Karpas-422 (cell line): Measurements from ENCODE around the gene GABBR2. TPM values are rescaled to one million over a fixed set of nuclear protein-coding genes. Genes with fewer than 3 reads are reported as not detected.
A peak's percentile ranks its signal among the peaks of the same experiment; 100 is the strongest.

ENCODE experiments used
- DNase-seq: peaks from one replicate; pipeline ENCODE4 v3.0.0-alpha.2; 2015
- H2AFZ ChIP-seq: fragments of 200-600 bp; sonication (generic); 2 replicates; pipeline ENCODE4 v1.6.1; 2014; ENCODE audit warnings: antibody characterized with exemption, low read length, mixed read lengths
- H3K27ac ChIP-seq: fragments of 200-600 bp; sonication (generic); 2 replicates; pipeline ENCODE4 v1.5.1; 2014; ENCODE audit warnings: mild to moderate bottlenecking, low read length, moderate library complexity
- H3K27me3 ChIP-seq: fragments of 200-600 bp; sonication (generic); 2 replicates; pipeline ENCODE4 v1.6.1; 2014; ENCODE audit warnings: low read length, mixed read lengths
- H3K36me3 ChIP-seq: fragments of 200-600 bp; sonication (generic); 2 replicates; pipeline ENCODE4 v1.6.1; 2014; ENCODE audit warnings: low read length, mixed read lengths; ENCODE audit not compliant: insufficient read depth
- H3K4me1 ChIP-seq: fragments of 200-600 bp; sonication (generic); 2 replicates; pipeline ENCODE4 v1.6.1; 2014; ENCODE audit warnings: mild to moderate bottlenecking, low read length, mixed read lengths
- H3K4me2 ChIP-seq: fragments of 200-600 bp; sonication (generic); 2 replicates; pipeline ENCODE4 v1.6.1; 2014; ENCODE audit warnings: low read length, low read depth, mild to moderate bottlenecking; ENCODE audit not compliant: poor library complexity, severe bottlenecking
- H3K4me3 ChIP-seq: fragments of 200-600 bp; sonication (generic); 2 replicates; pipeline ENCODE4 v1.5.1; 2014; ENCODE audit warnings: mild to moderate bottlenecking, antibody characterized with exemption, low read length, mixed read lengths
- H3K79me2 ChIP-seq: fragments of 200-600 bp; sonication (generic); 2 replicates; pipeline ENCODE4 v1.6.1; 2014; ENCODE audit warnings: mild to moderate bottlenecking, low read length, mixed read lengths
- H3K9ac ChIP-seq: fragments of 200-600 bp; sonication (generic); 2 replicates; pipeline ENCODE4 v1.6.0; 2014; ENCODE audit warnings: low read length
- H3K9me2 ChIP-seq: fragments of 200-600 bp; sonication (generic), shearing (Covaris generic); replicated peaks from 2 replicates; pipeline ENCODE4 v1.6.0; 2014; ENCODE audit warnings: mild to moderate bottlenecking, low read length, moderate library complexity; ENCODE audit not compliant: insufficient read depth
- H3K9me3 ChIP-seq: fragments of 300-700, 200-600 bp; sonication (generic); 2 replicates; pipeline ENCODE4 v1.6.1; 2014; ENCODE audit warnings: low read length, mixed read lengths
- H4K20me1 ChIP-seq: fragments of 200-600 bp; sonication (generic); 2 replicates; pipeline ENCODE4 v1.6.1; 2014; ENCODE audit warnings: mild to moderate bottlenecking, antibody characterized with exemption, low read length, low read depth; ENCODE audit not compliant: insufficient read depth
- total RNA-seq: library from RNA; depleted of rRNA; stranded (reverse); fragments of >200 nt; shearing (Covaris generic); gene quantifications from 2 replicates; pipeline ENCODE4 v1.2.3, GENCODE V29; 2014; ENCODE audit warnings: low replicate concordance

GABBR2 gene
- total RNA-seq, 1 experiment from 2014 or later, result 0.30 TPM

DNA sequence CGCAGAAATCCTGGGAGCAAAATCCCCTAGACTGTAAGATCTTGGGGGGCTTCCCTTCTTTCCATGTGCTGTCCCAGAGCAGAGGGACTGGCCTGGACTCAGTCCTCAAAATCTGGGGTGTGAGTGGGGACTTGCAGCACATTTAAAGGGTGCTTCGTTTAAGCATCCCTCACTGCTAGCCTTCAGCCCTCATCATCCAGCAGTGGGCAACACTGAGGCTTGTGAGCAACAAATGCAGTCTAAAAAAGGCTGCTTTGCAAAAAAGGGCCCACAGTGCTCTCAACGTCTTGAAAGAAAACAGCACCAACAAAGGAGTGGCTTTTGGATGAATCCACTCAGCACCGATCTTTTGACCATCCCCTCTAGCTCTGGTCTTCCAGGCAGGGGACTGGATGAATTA is 325.0 kb downstream of the GABBR2 start:
- Histone ChIP-seq H3K4me1 (peaks cover 18% of the 10 kb centered on the region), H3K79me2 (no peaks in the 10 kb centered on the region), H3K4me3 (no peak overlapping the region), H3K27ac (no peak overlapping the region), H3K9ac (no peak overlapping the region), H3K36me3 (no peaks in the 10 kb centered on the region), H3K27me3 (no peaks in the 10 kb centered on the region), H3K4me2 (no peak overlapping the region), H2AFZ (no peak overlapping the region), H3K9me3 (no peaks in the 10 kb centered on the region), H3K9me2 (no peaks in the 10 kb centered on the region), H4K20me1 (no peaks in the 10 kb centered on the region)
- peak; percentile 60 for DNase-seq

DNA sequence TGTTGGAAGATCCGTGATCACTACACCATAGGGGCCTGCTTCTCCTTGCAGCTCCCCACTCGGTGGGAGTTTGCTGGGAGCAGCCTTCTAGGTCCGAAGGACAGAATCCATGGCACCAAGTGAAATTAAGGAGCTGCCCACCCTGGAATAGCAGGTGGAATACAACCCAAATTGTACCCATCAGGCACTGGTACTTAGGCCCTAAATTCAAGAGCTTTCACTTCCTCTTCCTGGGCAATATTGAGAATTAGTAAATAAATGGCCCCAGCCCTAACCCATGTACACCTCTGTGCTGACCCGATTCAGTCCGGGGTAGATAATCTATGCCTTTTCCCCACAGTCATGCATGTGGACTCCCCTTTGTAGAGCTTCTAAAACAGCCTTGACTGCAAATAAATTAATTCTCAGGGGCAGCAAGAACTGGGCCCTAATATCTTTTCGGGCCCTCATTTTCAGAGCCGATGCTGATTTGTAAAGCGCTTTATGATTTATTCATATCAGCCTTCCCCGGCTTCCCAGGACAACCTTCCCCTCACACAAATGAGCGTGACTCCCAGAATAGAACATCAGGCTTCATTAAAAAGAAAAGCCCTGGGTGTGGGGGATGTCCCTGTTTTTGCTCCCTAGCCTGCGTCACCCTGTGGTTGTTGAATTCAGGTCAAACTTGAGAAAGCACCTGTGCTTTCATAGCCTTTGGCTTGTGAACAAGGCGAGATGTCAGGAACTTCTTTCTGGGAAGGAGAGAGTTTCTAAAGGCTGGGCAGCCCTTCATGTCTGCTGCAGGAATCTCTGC is 327.2 kb downstream of the GABBR2 start:
- Histone ChIP-seq H3K79me2 (no peaks in the 10 kb centered on the region), H3K9me2 (no peaks in the 10 kb centered on the region), H3K27me3 (no peaks in the 10 kb centered on the region), H2AFZ (no peak overlapping the region), H4K20me1 (no peaks in the 10 kb centered on the region), H3K4me3 (no peak overlapping the region), H3K27ac (no peak overlapping the region), H3K9ac (no peak overlapping the region), H3K4me2 (no peak overlapping the region), H3K4me1 (peaks cover 18% of the 10 kb centered on the region), H3K9me3 (no peaks in the 10 kb centered on the region), H3K36me3 (no peaks in the 10 kb centered on the region)
- DNase-seq, result peak; percentile 62

DNA sequence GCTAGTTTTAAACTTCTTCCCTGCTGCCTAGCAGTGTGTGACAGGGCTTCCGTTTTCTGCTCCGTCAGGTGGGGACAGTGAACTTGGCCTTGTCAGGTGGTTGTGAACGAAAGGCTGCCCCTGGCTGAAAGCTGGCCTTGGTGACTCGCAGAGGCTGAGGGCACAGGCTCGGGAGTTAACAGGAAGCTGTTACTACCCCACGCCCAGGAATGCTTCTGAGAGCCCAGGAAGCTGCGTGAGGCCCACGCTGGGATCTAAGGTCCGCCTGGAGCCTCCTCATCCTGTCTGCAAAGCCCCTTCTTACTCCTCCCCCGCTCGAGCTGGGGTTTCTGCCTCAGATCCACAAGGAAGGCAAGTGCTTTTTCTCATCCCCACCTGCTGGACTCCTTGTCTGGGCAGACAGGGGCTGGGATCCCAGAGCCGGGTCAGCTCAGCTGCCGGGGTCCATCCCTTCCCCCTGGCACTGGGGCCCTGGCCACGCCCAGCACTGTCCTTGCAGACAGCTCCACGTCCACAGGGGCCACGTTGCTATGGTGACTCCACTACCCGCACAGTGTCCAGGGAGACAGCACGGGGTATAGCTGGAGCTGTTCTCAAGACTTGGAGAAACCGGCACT is 328.6 kb downstream of the GABBR2 start:
- Histone ChIP-seq H3K9me3 (no peaks in the 10 kb centered on the region), H4K20me1 (no peaks in the 10 kb centered on the region), H3K79me2 (no peaks in the 10 kb centered on the region), H3K4me1 (peaks cover 18% of the 10 kb centered on the region), H3K9ac (no peak overlapping the region), H3K4me3 (no peak overlapping the region), H3K27me3 (no peaks in the 10 kb centered on the region), H3K4me2 (peak overlapping the region; percentile 3), H3K9me2 (no peaks in the 10 kb centered on the region), H3K36me3 (no peaks in the 10 kb centered on the region), H3K27ac (no peak overlapping the region), H2AFZ (no peak overlapping the region)
- DNase-seq, result peak; percentile 60

- H4K20me1 ChIP-seq, result no peaks in the 10 kb centered on the region
- H3K4me2 ChIP-seq, result peak overlapping the region; percentile 3
- no peak for DNase-seq
- no peak overlapping the region for H2AFZ ChIP-seq
- H3K9me2 ChIP-seq, result no peaks in the 10 kb centered on the region
- H3K4me3 ChIP-seq, result no peak overlapping the region
- H3K27ac ChIP-seq, result no peak overlapping the region
- H3K36me3 ChIP-seq, result no peaks in the 10 kb centered on the region
- H3K4me1 ChIP-seq, result peaks cover 24% of the 10 kb centered on the region
- H3K9me3 ChIP-seq, result no peaks in the 10 kb centered on the region
- H3K79me2 ChIP-seq, result no peaks in the 10 kb centered on the region
- no peaks in the 10 kb centered on the region for H3K27me3 ChIP-seq
- H3K9ac ChIP-seq, result no peak overlapping the region
These were observed 329.2 kb downstream of the GABBR2 start for GRCh38 chr9:98379572-98379971.

GRCh38 chr9:98378794-98379193 is 329.9 kb downstream of the GABBR2 start:
- no peak for DNase-seq
- no peaks in the 10 kb centered on the region for H3K9me3 ChIP-seq
- no peak overlapping the region for H3K4me3 ChIP-seq
- H3K9ac ChIP-seq, result no peak overlapping the region
- no peaks in the 10 kb centered on the region for H3K36me3 ChIP-seq
- no peak overlapping the region for H3K27ac ChIP-seq
- no peaks in the 10 kb centered on the region for H3K79me2 ChIP-seq
- no peaks in the 10 kb centered on the region for H3K9me2 ChIP-seq
- H3K4me1 ChIP-seq, result peaks cover 25% of the 10 kb centered on the region
- H3K4me2 ChIP-seq, result no peak overlapping the region
- no peaks in the 10 kb centered on the region for H4K20me1 ChIP-seq
- H3K27me3 ChIP-seq, result no peaks in the 10 kb centered on the region
- H2AFZ ChIP-seq, result no peak overlapping the region

DNA sequence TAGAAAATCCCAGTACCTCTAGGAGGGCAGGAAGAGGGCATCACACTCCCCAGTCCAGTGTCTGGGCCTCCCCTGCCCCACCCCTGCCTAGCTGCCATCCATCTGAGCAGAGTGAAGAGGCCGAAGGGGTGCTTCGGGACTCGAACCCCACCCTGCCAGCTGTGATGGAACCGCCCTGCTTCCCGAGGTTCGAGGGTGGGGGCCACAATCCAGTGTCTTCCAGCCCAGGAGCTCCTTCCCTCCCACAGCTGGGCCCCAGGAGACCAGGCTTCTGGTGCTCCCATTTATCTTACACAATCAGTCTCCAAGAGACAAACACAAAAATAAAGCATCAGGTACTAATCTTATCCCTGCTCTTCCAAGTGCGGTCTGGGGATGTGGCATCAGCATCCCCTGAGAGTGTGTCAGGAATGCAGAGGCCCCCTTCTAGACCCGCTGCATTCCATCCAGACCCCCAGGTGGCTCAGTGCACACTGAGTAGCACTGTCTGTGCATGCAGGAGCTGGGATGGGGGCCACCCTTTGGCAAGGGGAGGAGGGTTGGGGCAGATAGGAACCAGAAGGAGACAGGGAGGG is 330.4 kb downstream of the GABBR2 start:
- H3K27ac ChIP-seq, result no peak overlapping the region
- peaks cover 25% of the 10 kb centered on the region for H3K4me1 ChIP-seq

GRCh38 chr9:98375138-98375726 is 333.5 kb downstream of the GABBR2 start:
- no peaks in the 10 kb centered on the region for H3K27me3 ChIP-seq
- no peak overlapping the region; the same call in 1 of the 2 replicates for H3K4me3 ChIP-seq
- peak overlapping the region; percentile 72; the same call in 1 of the 2 replicates for H2AFZ ChIP-seq
- H3K79me2 ChIP-seq, result no peaks in the 10 kb centered on the region
- no peaks in the 10 kb centered on the region for H4K20me1 ChIP-seq
- H3K36me3 ChIP-seq, result no peaks in the 10 kb centered on the region
- H3K4me2 ChIP-seq, result peak overlapping the region; percentile 34
- H3K9me3 ChIP-seq, result no peaks in the 10 kb centered on the region
- H3K4me1 ChIP-seq, result peaks cover 22% of the 10 kb centered on the region
- no peaks in the 10 kb centered on the region for H3K9me2 ChIP-seq
- peak; percentile 81 for DNase-seq
- peak overlapping the region; percentile 36 for H3K9ac ChIP-seq
- no peak overlapping the region for H3K27ac ChIP-seq

More for the DNA sequence above, 330.4 kb downstream of the GABBR2 start:
- H3K9ac ChIP-seq, result no peak overlapping the region
- no peaks in the 10 kb centered on the region for H3K9me2 ChIP-seq
- no peaks in the 10 kb centered on the region for H3K36me3 ChIP-seq
- no peaks in the 10 kb centered on the region for H3K27me3 ChIP-seq
- no peak for DNase-seq
- no peaks in the 10 kb centered on the region for H3K9me3 ChIP-seq
- H3K79me2 ChIP-seq, result no peaks in the 10 kb centered on the region
- H4K20me1 ChIP-seq, result no peaks in the 10 kb centered on the region
- no peak overlapping the region for H2AFZ ChIP-seq
- no peak overlapping the region for H3K4me3 ChIP-seq
- no peak overlapping the region for H3K4me2 ChIP-seq
